Measurements from ENCODE around the gene SRCIN1.
A peak's percentile ranks its signal among the peaks of the same experiment; 100 is the strongest.

The SRCIN1 gene

DNA sequence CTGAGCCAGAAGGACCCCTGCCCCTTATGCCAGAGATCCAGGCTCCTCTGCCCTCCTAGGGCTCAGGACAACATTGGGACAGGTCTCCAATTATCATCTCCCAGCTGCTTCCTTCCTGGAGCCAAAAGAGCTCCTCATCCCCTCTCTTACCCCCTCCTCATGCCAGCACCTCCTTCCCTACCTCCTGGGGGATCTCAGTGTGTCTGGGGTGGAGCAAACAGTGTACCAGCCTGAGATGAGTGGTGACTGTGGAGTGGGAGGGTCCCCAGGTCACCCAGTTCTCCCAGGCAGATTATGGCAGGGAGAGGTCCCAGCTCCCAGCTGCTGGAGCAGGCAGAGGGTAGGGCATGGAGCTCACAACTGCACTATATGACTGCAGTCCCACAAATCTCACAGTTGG lies 23.7 kb downstream of the SRCIN1 start:
- no peaks in the 10 kb centered on the region for H3K9me3 Mint-ChIP-seq
- no peak overlapping the region for H3K4me3 Mint-ChIP-seq
- peaks cover 56% of the 10 kb centered on the region for H3K27me3 Mint-ChIP-seq (ENCODE audit: low read depth)
- TF ChIP-seq, protein P1, sequence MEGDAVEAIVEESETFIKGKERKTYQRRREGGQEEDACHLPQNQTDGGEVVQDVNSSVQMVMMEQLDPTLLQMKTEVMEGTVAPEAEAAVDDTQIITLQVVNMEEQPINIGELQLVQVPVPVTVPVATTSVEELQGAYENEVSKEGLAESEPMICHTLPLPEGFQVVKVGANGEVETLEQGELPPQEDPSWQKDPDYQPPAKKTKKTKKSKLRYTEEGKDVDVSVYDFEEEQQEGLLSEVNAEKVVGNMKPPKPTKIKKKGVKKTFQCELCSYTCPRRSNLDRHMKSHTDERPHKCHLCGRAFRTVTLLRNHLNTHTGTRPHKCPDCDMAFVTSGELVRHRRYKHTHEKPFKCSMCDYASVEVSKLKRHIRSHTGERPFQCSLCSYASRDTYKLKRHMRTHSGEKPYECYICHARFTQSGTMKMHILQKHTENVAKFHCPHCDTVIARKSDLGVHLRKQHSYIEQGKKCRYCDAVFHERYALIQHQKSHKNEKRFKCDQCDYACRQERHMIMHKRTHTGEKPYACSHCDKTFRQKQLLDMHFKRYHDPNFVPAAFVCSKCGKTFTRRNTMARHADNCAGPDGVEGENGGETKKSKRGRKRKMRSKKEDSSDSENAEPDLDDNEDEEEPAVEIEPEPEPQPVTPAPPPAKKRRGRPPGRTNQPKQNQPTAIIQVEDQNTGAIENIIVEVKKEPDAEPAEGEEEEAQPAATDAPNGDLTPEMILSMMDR (IDR thresholded peaks at IDR 0.05; ENCODE audit: unreplicated experiment in 3 of 3), result no peak
- H3K36me3 Mint-ChIP-seq (ENCODE audit: low read depth), result no peaks in the 10 kb centered on the region
- H3K27ac Mint-ChIP-seq, result no peak overlapping the region
- H3K4me1 Mint-ChIP-seq, result peaks cover 53% of the 10 kb centered on the region

DNA sequence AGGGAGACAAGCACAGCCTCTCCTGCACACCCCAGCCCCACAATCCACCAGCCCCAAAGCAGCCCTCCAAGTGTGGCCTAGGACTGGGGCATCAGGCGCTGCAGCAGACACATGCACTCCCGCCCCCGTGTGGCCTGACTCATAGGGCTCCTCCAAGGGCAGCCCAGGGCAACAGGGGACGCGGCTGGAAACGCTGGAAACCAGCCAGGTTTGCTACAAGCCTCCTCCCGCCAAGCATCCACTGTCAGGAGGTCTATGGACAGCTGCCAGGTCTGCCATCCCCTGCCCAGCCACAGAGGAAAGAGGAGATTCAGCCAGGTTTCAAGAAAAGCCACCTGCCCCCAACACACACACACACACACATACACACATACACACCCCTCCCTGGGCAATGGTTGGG lies 25.8 kb downstream of the SRCIN1 start:
- no peaks in the 10 kb centered on the region for H3K9me3 Mint-ChIP-seq
- no peaks in the 10 kb centered on the region for H3K36me3 Mint-ChIP-seq (ENCODE audit: low read depth)
- TF ChIP-seq, protein P1 (IDR thresholded peaks at IDR 0.05; ENCODE audit: unreplicated experiment in 3 of 3), result peak in 2 of 3 experiments; percentile 9 to 15

DNA sequence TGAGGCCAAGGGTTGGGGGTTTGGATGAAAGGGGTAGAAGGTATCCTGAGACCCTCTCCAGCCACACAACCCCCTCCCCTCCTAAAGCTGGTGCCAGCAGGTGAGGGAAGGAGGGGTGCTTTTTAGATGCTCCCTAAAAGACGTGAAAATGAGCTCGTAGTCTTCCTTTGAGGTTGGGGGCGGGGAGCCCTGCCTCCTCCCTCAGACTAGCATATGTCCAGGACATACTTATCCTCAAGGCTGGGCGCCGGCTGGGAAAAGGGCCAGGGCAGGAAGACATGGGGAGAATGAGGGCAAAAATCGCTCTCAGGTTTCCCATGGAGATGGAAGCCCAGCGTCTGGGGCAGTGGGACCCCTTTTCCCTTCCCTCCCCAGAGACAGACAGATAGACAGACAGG lies 26.7 kb downstream of the SRCIN1 start:
- Mint-ChIP-seq H3K36me3 (ENCODE audit: low read depth) (no peaks in the 10 kb centered on the region), H3K4me1 (peaks cover 33% of the 10 kb centered on the region), H3K9me3 (no peaks in the 10 kb centered on the region), H3K27me3 (ENCODE audit: low read depth) (peaks cover 78% of the 10 kb centered on the region), H3K4me3 (peak overlapping the region in 1 of 3 experiments; percentile 4), H3K27ac (peak overlapping the region in 1 of 3 experiments; percentile 39)
- TF ChIP-seq, protein P1 (IDR thresholded peaks at IDR 0.05; ENCODE audit: unreplicated experiment in 3 of 3), result no peak

More for the DNA sequence above, 25.8 kb downstream of the SRCIN1 start:
- peaks cover 40% of the 10 kb centered on the region for H3K4me1 Mint-ChIP-seq
- H3K27me3 Mint-ChIP-seq (ENCODE audit: low read depth), result peaks cover 77% of the 10 kb centered on the region
- no peak overlapping the region for H3K27ac Mint-ChIP-seq
- peak overlapping the region in 1 of 3 experiments; percentile 65 for H3K4me3 Mint-ChIP-seq

DNA sequence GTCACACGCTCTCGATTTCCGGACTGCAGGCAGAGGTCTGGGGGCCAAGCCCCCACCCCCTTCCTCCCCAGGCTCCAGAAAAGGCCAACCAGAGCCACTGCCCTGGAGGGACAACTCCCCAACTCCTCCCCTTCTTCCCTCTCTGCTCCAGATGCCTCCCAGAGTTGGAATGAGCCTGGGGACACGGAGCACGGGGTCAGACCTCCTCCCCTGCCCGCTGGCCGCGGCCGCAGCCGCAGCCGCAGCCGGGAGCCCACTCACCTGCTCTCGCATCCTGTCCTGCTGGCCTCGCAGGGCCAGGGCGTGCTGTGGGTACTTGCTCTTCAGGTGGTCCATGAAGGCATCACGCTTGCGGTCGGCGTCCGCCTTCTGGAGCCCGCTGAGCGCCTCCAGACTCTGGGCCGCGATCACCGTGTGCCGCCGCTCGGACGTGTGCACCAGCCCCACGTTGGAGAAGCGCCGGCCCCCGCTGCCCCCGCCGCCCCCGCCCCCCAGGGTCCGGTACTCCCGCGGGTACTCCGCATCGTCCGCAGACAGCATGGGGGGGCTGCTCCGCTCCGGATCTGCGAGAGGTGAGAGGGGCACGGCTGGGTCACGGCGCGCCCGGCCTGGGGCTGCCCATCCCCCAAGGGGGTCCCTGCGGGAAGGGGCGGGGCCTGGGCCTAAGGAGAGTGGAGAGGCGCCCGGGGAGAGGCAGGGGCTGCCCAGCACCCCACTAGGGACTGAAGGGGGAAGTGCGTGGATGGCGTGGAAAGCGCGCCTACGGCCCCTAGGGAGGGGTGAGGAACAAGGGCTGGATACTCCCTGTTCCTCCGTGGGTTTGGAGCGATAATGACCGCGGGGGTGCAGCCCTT lies 27.3 kb downstream of the SRCIN1 start:
- TF ChIP-seq, protein P1 (IDR thresholded peaks at IDR 0.05; ENCODE audit: unreplicated experiment in 3 of 3), result no peak
- H3K4me1 Mint-ChIP-seq, result peaks cover 38% of the 10 kb centered on the region
- no peak overlapping the region for H3K27ac Mint-ChIP-seq
- H3K9me3 Mint-ChIP-seq, result no peaks in the 10 kb centered on the region
- H3K36me3 Mint-ChIP-seq (ENCODE audit: low read depth), result no peaks in the 10 kb centered on the region
- peaks cover 81% of the 10 kb centered on the region for H3K27me3 Mint-ChIP-seq (ENCODE audit: low read depth)
- peak overlapping the region in 2 of 3 experiments; percentile 51 to 59 for H3K4me3 Mint-ChIP-seq

DNA sequence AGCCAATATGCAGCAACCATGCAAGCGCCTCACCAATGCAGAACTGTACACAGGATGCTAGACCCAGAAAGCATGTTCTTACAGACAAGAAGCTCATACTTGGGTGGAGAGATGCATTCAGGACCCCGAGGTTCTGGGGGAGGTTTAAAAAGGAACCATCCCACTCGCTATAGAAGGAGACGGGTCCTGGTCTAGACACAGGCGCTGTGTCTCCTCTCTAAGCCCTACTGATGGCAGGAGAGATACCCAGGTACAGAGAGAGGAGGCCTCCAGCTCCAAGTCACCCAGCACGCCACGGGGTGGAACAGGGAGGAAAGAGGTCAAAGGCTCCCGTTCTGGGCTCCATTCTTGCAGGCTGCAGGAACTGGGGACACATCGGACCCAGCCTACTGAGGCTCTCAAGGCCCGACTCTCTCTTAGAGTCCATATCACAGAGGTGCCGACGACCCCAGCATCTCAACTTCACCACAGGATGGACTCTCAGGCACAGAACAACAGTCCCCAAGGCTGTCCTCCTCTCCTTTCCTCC lies 28.0 kb downstream of the SRCIN1 start:
- Mint-ChIP-seq H3K4me1 (peaks cover 43% of the 10 kb centered on the region), H3K27me3 (ENCODE audit: low read depth) (peaks cover 86% of the 10 kb centered on the region), H3K27ac (no peak overlapping the region), H3K4me3 (peak overlapping the region in 2 of 3 experiments; percentile 51 to 59), H3K36me3 (ENCODE audit: low read depth) (no peaks in the 10 kb centered on the region), H3K9me3 (no peaks in the 10 kb centered on the region)
- TF ChIP-seq, protein P1 (IDR thresholded peaks at IDR 0.05; ENCODE audit: unreplicated experiment in 3 of 3), result no peak

All from nephron (organoid).